Fibroblast of peridontal ligament (primary cell): Measurements from ENCODE around the gene PAK4.
A peak's percentile ranks its signal among the peaks of the same experiment; 100 is the strongest.
"Not testable (repeated sequence)": the region's sequence is repeated elsewhere in the genome, so short reads cannot be mapped to it uniquely, and the experiment has no call there.

Experiments used
- DNase-seq: peaks from one replicate; pipeline ENCODE4 v3.0.0-alpha.2; 2010; ENCODE audit errors: extremely low read depth

Gene PAK4

DNA sequence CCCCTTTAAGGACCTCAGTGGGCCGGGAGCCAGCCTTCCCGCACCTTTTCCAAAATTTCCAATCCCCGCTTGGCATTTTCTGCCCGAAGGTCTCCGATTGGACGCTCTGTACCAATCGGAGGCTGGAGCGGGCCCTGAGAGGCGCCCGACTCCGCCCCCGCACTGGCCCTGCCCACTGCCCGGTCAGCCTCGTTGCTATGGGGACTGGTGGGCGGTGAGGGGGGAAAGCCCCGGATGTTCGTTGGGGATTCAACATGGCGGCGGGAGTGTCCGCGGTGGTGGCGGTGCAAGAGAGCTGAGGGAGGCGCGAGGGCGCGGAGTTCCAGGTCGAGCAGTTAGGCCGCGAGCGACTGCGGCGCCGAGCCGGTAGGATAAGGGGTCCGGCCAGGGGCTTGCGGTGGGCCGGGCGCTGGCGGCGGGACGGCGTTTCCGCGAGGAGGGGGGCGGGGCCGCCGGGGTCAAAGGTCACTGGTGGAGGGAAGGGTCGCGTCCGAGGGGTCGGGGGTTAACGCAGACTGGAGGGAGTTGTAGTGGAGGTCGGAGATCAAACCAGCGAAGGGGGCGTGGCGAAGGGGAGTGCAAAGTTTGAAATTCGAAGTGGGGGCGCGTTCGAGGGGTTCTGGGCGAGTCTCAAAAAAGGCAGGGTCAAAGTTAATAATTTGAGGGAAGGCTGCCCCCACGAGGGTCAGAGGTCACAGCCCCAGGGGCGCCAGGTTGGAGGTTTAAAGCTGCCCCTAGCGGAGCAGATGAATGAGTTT is at the start of gene PAK4:
Gene PAK4 (plus strand): TSS at position 233 of the 758 bp plus-strand sequence. CDS start 43,768 bp downstream, outside the sequence.
- peak; percentile 95 for DNase-seq

DNA sequence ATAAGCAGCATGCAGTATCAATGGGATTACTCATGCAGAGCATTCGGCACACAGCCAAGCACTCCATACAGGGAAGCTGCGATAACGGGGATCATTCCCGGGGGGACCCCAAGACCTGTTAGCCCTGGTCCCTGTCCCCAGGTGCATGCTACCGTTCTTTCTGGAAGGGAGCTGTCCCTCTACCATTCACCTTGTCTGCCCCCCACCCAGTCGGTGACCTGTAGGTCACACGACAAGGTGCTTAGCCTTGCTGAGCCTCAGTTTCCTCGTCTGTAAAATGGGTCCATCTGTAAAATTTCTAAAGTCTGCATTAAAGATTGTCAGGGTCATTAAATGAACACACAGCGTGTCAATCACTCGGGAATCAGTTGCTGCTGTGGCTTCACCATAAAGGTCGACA is 48.3 kb upstream of the PAK4 start:
- DNase-seq: no peak

DNA sequence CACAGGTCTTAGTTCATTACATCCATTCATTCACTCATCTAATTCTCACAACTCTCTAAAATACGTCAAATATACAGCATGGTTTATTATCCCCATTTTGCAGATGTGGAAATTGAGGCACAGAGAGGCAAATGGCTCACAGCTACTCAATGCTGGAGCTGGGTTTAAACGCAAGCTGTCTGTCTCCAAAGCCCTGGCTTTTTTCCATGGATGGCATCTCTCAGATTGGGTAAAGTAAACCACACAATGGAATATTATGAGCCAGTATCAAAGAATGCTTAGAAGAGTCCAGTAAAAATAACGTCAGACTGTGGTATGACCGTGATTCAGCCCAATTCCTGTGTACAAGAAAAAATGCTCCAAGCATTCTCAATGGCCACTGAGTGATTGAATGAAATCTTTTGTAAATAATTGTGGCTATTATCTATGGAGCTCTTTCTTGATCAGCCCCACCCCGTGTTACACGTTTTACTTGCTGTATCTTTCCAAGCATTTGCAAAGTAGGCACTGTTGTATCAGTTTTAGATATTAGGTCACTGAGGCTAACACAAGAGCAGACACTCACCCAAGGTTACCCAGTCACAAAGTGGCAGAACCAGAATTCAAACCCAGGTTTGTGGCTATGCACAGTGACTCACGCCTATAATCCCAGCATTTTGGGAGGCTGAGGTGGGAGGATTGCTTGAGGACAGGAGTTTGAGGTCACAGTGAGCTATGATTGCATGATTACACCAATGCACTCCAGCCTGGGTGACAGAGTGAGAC is 47.0 kb upstream of the PAK4 start:
- DNase-seq: peak; percentile 100

DNA sequence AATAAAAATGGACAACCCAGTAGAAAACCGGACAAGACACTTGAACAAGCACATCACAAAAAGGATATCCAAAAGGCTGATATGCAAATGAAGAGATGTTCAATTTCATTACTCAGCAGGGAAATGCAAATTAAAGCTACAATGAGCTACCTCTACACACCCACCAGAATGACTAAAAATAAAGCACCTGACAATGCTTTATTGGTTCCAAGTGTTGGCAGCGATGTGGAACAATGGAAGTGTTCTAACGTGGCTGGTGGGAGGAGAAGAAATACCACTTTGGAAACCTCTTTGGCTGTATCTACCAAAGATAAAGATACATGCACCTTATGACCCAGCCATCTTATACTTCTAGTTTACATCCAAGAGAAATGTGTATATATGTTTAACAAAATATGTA is 45.2 kb upstream of the PAK4 start:
- DNase-seq: no peak

DNA sequence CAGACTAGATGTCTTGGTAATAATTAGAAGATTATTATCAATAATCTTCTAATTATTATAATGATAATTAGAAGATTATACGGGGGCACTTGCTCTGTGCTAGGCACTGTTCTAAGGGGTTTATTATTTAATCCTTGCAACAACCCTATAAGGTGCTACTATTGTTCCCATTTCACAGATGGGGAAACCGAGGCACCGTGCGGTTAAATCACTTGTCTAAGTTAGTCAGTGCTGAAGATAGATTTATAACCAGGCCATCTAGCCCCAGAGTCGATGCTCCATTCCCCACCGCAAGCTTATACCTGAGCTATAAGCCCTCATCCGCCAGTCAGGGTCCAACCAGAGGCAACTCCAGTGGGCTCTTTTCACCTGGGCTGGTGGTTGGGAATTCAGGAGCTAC is 43.4 kb upstream of the PAK4 start:
- no peak for DNase-seq

DNA sequence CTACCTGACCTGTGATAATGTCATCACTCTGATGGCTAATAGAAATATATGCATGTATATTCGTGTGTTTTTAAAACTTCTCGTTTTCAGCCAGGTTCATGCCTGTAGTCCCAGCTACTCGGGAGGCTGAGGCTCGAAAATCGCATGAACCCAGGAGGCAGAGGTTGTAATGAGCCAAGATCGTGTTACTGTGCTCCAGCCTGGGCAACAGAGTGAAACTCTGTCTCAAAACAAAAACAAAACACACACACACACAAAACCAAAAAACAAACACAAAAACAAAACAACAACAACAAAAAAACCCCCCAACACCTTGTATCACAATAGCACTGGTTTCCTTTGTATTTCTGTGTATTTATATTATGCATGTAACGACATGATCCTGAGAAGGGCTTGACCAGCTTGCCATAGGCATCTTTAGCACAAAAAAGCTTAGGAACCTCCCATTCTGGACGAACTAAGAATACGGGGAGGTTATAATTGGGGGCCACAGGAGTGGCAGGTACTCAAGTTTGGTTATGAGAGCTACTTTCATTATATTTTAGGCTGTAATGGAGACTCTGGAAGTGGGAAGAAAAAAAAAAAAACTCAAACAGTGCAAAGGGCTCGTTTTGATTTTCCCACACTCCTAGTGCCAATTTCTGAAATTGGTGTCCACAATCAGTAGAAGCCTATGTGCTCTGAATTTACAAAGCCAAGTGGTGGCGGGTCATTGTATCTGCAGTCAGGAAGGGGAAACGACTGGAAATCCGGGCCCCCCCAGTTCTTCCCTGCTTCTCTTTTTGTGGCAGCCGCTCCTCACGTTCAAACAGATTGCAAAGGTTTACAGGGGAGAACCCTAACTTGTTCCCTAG is 42.6 kb upstream of the PAK4 start:
- peak; percentile 44 for DNase-seq

DNA sequence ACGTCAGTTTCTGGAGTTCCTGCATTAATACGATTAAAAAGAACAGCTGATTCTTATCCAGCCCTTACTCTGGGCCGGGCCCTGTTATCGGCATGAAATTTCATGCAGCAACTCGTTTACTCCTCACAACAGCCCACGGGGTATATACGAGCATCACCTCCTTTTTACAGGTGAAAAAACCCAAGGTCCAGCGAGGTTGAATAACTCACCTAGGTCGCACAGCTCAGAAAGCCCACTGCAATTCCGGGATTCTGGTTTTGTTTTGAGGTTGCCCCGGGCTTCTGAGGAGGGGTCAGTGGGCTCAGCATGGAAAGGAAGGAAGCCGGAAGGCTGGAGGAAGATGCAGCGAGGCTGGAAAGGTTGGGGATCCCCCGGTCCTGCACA is 42.0 kb upstream of the PAK4 start:
- no peak for DNase-seq

DNA sequence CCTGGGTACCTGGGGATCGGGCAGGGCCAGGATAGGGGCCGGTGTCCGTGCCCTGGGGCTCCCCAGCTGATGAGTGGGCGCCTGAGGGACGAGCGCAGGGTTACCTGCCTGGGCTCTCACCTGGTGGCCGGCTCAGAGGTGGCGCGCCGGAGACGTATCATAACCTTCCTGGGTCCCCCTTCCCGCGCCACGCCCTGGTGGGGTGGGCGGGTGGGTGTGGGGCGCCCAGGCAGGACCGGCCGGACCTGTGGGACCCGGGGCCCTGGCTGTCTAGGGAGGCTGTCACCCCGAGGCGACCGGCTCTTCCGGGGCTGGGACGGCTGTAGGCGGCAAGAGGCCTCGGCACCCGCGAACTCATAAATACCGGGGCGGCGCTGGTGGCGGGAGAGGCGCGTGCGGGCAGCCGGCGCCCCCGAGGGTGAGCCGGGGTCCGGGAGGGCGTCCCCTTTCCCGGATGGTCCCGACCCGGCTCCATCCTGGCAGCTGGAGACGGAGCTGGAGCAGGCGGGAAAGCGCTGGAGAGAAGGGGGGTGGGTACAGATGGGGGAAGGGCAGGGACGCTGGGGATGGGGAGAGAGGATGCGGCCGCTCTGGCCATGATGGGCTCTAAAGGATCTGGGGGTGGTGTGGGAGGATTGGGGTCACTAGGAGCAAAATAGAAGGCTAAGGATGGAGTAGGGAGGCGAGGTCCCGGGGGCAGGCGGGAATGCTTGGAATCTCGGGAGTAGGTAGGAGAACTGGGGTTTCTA is 41.4 kb upstream of the PAK4 start, which contains the start of gene ACP7:
Gene ACP7 (plus strand): TSS at position 386 of the 749 bp plus-strand sequence. CDS start 902 bp downstream, outside the sequence.
- DNase-seq: no peak

DNA sequence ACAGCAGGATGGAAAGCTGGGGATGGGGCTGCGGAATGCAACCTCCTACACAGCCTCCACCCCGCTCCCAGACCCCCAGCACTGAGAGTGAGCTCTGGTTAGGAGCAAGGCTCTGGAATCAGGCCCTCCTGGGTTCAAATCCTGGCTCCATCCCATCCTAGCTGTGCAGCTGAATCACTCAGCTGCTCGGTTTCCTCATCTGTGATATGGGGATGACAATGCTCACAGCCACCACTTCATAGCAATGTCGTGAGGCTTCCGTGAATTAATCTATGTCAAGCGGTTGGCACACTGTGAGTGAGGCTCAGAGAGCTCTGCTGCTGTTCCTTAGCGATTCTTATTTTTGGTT is 40.9 kb upstream of the PAK4 start:
- DNase-seq: no peak

DNA sequence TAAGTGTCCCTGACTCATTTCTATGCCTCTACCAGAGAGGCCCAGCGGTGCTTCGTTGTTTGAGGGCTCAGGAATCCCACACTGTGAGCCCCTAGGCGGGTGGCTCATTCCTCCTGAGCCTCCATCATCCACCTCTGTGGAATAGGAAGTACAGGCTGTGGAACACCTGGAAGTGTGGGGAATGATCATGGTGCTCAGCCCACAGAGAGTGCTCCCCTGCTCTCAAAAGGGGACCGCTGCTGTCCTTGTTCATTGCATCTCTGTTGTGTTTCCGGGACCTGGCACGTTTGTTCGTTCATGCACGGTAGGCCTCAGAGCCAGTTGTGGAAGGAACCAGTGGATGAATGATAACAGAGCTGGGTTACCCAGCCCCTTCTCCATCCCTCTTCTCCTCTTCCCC is 40.2 kb upstream of the PAK4 start:
- no peak for DNase-seq

DNA sequence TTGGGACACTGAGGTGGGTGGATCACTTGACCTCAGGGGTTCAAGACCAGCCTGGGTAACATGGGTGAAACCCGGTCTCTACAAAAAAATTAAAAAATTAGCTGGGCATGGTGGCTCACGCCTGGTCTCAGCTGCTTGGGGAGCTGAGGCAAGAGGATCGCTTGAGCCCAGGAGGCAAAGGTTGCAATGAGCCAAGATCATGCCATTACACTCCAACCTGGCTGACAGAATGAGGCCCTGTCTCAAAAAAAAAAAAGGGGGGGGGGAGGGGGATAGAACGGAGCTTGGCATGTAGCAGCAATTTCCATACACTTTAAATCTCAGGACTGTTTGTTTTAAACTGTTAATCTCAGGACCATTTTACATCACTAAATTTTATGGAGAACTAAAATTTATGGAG is 39.2 kb upstream of the PAK4 start:
- DNase-seq: no peak

DNA sequence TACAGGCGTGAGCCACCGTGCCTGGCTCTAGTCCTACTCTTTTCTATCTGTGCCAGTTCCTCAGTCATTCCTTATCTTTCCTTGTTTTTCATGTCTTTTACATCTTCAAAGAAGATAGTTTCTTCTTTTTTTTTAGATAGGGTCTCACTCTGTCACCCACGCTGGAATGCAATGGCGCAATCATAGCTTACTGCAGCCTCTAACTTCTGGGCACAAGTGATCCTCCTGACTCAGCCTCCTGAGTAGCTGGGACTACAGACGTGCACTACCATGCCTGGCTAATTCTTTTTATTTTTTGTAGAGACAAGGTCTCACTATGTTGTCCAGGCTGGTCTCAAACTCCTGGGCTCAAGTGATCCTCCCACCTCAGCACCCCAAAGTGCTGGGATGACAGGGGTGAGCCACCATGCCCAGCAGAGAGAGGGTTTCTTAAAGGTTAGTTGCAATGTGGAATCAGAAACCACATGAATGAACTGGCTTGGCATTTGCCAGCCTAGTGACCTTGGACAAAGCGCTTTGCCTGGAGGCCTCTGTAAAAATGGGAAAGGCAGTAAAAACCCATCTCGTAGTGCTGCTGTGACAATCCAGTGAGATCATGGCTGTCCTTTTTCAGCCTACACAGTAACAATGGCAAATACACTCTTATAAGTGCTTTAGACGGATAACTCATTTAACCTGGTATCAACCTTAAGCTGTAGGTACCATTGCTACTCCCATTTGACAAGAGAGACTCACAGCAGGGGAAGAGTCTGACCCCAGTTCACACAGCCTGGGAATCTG is 37.5 kb upstream of the PAK4 start:
- no peak for DNase-seq

DNA sequence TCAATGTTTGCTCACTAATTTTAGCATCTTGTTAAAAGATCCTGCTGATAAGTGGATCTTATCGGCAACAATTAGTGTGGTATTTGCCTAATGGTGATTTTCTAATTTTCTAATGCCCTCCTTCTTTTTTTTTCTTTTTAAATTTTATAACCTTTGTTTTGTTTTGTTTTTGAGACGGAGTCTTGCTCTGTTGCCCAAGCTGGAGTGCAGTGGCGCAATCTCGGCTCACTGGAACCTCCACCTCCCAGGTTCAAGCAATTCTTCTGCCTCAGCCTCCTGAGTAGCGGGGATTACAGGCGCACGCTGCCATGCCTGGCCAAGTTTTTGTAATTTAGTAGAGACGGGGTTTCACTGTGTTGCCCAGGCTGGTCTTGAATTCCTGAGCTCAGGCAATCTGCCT is 35.6 kb upstream of the PAK4 start:
- not testable (repeated sequence) for DNase-seq

DNA sequence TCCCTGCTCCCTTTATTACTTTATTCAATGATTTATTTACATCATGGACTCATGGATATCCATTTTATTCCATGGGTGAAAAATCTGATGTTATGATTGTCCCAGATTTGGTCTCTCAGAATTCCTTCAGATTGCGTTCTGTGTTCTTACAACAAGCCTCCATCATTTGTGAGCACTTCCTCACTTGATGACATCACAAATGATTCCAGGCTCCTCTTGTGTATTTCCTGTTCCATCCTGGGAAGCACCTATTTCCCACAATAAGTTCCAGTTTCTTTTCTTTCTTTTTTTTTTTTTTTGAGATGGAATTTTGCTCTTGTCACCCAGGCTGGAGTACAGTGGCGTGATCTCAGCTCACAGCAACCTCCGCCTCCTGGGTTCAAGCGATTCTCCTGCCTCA is 34.7 kb upstream of the PAK4 start:
- no peak for DNase-seq

DNA sequence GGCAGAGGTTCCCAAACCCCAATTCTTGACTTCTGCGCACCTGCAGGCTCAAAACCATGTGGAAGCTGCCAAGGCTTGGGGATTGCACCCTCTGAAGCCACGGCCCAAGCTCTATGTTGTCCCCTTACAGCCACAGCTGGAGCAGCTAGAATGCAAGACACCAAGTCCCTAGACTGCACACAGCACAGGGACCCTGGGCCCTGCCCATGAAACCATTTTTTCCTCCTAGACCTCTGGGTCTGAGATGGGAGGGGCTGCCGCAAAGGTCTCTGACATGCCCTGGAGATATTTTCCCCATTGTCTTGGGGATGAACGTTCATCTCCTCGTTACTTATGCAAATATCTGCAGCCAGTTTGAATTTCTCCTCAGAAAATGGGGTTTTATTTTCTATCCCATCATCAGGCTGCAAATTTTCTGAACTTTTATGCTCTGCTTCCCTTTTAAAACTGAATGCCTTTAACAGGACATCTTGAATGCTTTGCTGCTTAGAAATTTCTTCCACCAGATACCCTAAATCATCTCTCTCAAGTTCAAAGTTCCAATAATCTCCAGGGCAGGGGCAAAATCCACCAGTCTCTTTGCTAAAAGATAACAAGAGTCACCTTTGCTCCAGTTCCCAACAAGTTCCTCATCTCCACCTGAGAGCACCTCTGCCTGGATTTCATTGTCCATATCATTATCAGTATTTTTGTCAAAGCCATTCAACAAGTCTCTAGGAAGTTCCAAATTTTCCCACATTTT is 29.6 kb upstream of the PAK4 start:
- DNase-seq: not testable (repeated sequence)

DNA sequence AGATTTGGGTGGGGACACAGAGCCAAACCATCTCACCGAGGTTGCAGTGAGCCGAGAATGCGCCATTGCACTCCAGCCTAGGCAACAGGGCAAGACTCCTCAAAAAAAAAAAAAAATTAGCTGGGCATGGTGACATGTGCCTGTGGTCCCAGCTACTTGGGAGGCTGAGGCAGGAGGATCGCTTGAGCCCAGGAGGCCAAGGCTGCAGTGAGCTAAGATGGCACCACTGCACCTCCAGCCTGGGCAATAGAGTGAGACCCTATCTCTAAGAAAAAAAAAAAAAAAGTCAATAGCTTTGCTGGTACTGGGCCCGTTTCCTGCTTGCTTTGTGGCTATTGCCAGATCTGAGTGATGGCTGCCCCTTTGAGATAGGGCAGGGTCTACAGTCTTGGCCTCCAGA is 28.3 kb upstream of the PAK4 start:
- no peak for DNase-seq

DNA sequence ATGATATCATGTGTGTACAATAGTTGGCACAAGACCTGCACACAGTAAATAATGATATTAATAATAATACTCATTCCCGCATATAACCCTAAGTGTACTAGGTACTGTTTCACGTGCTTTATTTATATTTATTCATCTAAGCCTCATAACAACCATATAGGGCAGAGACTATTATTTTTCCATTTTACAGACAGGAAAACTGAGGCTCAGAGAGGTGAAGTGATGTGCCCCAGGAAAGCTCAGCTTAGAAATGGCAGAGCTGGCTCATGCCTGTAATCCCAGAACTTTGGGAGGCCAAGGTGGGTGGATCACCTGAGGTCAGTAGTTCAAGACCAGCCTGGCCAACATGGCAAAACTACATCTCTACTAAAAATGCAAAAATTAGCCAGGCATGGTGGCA is 27.9 kb upstream of the PAK4 start:
- no peak for DNase-seq

DNA sequence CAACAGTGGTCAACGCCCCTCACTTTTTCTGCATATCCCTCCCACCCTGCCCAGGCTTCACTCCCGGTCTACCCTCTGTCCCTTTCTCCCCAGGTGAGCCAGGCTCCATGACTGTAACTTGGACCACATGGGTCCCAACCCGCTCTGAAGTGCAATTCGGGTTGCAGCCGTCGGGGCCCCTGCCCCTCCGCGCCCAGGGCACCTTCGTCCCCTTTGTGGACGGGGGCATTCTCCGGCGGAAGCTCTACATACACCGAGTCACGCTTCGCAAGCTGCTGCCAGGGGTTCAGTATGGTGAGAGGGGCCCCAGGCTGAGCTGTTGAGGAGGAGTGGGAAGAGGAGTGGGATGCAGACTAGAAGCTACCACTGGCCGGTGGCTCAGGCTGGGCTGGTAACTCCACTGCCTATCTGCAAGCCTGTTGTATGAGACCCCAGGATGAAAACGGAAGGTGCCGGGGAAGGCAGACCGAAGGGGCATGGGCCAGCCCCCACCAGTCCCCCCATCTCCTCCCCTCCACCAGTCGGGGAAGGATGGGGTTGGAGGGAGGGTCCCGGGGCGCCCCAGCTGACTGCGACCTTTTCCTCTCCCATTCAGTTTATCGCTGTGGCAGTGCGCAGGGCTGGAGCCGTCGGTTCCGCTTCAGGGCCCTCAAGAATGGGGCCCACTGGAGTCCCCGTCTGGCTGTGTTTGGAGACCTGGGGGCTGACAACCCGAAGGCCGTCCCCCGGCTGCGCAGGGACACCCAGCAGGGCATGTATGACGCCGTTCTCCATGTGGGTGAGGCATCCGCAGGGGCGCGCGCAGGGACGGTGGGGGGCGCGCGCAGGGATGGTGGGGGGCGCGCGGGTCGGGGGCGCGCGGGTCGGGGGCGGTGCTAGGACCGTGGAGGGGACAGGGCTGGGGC is 27.0 kb upstream of the PAK4 start:
- no peak for DNase-seq

DNA sequence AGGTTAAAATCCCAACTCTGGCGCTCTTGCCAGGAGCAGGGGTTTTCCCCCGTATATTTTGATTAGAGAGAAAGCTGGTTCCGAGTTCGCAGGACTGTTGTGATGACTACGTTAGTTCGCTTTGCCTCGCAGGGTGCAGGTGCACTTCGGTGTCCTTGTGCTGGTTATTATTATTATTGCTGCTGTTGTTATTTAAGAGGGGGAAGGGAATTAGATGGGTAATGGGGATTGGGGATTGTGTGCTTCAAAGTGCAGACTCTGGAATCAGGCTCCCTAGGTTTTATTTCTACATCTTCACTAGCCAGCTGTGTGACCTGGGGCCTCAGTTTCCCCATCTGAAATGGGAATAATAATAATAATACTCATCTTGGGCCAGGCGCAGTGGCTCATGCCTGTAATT is 26.2 kb upstream of the PAK4 start:
- no peak for DNase-seq
